DOHH2 (cell line): ENCODE measurements around the gene CAPN12.

Experiments
- H3F3A ChIP-seq: fragments of 200-600 bp; sonication (generic), shearing (Covaris generic); 2 replicates; pipeline ENCODE4 v1.6.0; 2016; ENCODE audit warnings: antibody characterized with exemption, mild to moderate bottlenecking; ENCODE audit not compliant: control insufficient read depth, insufficient read depth
- H3K27ac ChIP-seq: fragments of 200-600 bp; sonication (generic); 2 replicates; pipeline ENCODE4 v1.5.1; 2014; ENCODE audit warnings: low read depth, mild to moderate bottlenecking, low read length, moderate library complexity
- H3K27me3 ChIP-seq: fragments of 200-600 bp; sonication (generic); 2 replicates; pipeline ENCODE4 v1.6.1; 2014; ENCODE audit warnings: mild to moderate bottlenecking, low read length, mixed read lengths; ENCODE audit not compliant: control insufficient read depth
- H3K36me3 ChIP-seq: fragments of 200-600 bp; sonication (generic); 2 replicates; pipeline ENCODE4 v1.6.1; 2014; ENCODE audit warnings: mild to moderate bottlenecking, low read length, moderate library complexity, mixed read lengths; ENCODE audit not compliant: control insufficient read depth
- H3K4me1 ChIP-seq: fragments of 200-600 bp; sonication (generic); 2 replicates; pipeline ENCODE4 v1.6.1; 2014; ENCODE audit warnings: mild to moderate bottlenecking, low read length, mixed read lengths; ENCODE audit not compliant: control insufficient read depth
- H3K4me2 ChIP-seq: fragments of 200-600 bp; sonication (generic); 2 replicates; pipeline ENCODE4 v1.6.0; 2014; ENCODE audit warnings: mild to moderate bottlenecking, low read length, moderate library complexity
- H3K4me3 ChIP-seq: fragments of 200-600 bp; sonication (generic); 2 replicates; pipeline ENCODE4 v1.5.1; 2014; ENCODE audit warnings: mild to moderate bottlenecking, low read length, mixed read lengths
- H3K79me2 ChIP-seq: fragments of 200-600 bp; sonication (generic); 2 replicates; pipeline ENCODE4 v1.6.1; 2014; ENCODE audit warnings: mild to moderate bottlenecking, low read length, mixed read lengths; ENCODE audit not compliant: control insufficient read depth
- H3K9me2 ChIP-seq: fragments of 200-600 bp; sonication (generic); replicated peaks from 2 replicates; pipeline ENCODE4 v1.6.1; 2014; ENCODE audit warnings: mild to moderate bottlenecking, low read length, mixed read lengths; ENCODE audit not compliant: control insufficient read depth
- H3K9me3 ChIP-seq: fragments of 200-600 bp; sonication (generic); 2 replicates; pipeline ENCODE4 v1.6.1; 2014; ENCODE audit warnings: antibody characterized with exemption, low read length, mixed read lengths; ENCODE audit not compliant: control insufficient read depth, insufficient read depth
- H4K20me1 ChIP-seq: fragments of 200-600 bp; sonication (generic); 2 replicates; pipeline ENCODE4 v1.6.0; 2014; ENCODE audit warnings: low read depth, mild to moderate bottlenecking, antibody characterized with exemption, low read length, moderate library complexity; ENCODE audit not compliant: control insufficient read depth, insufficient read depth
- EZH2phosphoT487 ChIP-seq: fragments of 200-600 bp; sonication (generic); IDR thresholded peaks from 2 replicates; pipeline ENCODE4 v1.6.1; 2017; ENCODE audit warnings: borderline replicate concordance, mild to moderate bottlenecking, antibody characterized with exemption, low read length, moderate library complexity, mixed read lengths
- TF ChIP-seq, protein P1 (sequence below): fragments of 200-600 bp; sonication (generic); IDR thresholded peaks from one replicate; pipeline ENCODE4 v1.5.1; 2014; ENCODE audit warnings: antibody characterized with exemption, mild to moderate bottlenecking, low read depth, low read length; ENCODE audit not compliant: poor library complexity, severe bottlenecking

CAPN12 gene

DNA sequence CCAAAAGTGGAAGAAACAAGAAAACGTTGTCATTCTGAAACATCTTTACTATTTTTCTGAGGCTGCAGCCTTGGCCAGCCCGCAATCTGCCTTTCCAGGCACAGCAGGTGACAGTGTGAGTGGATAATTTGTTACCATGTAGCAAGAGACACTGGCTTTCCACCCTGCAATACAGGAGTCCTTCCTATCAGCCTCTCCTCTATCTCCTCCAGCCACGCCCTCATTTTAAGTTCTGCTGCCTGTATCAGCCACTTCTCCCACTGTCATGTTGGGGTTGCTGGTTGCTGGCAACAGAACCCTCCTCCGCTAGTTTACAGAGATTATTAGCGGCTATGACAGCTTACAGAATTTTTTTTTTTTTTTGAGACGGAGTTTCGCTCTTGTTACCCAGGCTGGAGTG, 36.8 kb upstream of the CAPN12 start:
- H3K79me2 ChIP-seq = no peaks in the 10 kb centered on the region
- H3K9me2 ChIP-seq = no peaks in the 10 kb centered on the region
- H3K36me3 ChIP-seq = no peaks in the 10 kb centered on the region
- H3K27me3 ChIP-seq = peaks cover 4% of the 10 kb centered on the region; the same call in 1 of the 2 replicates
- TF ChIP-seq EZH2phosphoT487 = no peak
- TF ChIP-seq, protein P1, sequence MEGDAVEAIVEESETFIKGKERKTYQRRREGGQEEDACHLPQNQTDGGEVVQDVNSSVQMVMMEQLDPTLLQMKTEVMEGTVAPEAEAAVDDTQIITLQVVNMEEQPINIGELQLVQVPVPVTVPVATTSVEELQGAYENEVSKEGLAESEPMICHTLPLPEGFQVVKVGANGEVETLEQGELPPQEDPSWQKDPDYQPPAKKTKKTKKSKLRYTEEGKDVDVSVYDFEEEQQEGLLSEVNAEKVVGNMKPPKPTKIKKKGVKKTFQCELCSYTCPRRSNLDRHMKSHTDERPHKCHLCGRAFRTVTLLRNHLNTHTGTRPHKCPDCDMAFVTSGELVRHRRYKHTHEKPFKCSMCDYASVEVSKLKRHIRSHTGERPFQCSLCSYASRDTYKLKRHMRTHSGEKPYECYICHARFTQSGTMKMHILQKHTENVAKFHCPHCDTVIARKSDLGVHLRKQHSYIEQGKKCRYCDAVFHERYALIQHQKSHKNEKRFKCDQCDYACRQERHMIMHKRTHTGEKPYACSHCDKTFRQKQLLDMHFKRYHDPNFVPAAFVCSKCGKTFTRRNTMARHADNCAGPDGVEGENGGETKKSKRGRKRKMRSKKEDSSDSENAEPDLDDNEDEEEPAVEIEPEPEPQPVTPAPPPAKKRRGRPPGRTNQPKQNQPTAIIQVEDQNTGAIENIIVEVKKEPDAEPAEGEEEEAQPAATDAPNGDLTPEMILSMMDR = no peak
- H3K4me3 ChIP-seq = no peak overlapping the region
- H3F3A ChIP-seq = no peaks in the 10 kb centered on the region
- H4K20me1 ChIP-seq = no peaks in the 10 kb centered on the region
- no peaks in the 10 kb centered on the region for H3K4me1 ChIP-seq
- no peaks in the 10 kb centered on the region for H3K9me3 ChIP-seq
- no peak overlapping the region for H3K4me2 ChIP-seq
- H3K27ac ChIP-seq = no peak overlapping the region

- H3K9me2 ChIP-seq = no peaks in the 10 kb centered on the region
- peaks cover 4% of the 10 kb centered on the region; the same call in 1 of the 2 replicates for H3K27me3 ChIP-seq
Measured at GRCh38 chr19:38780443-38780842, 36.2 kb upstream of the CAPN12 start.

GRCh38 chr19:38778733-38779132, 34.5 kb upstream of the CAPN12 start:
- H4K20me1 ChIP-seq = no peaks in the 10 kb centered on the region
- no peak overlapping the region for H3K4me3 ChIP-seq
- no peaks in the 10 kb centered on the region for H3K79me2 ChIP-seq
- TF ChIP-seq EZH2phosphoT487 = no peak
- TF ChIP-seq, protein P1 = no peak
- no peaks in the 10 kb centered on the region for H3K9me3 ChIP-seq
- H3K9me2 ChIP-seq = no peaks in the 10 kb centered on the region
- 0 out of 2 replicates have a peak, but pooled peaks cover 3% of the 10 kb centered on the region for H3F3A ChIP-seq
- H3K27ac ChIP-seq = no peak overlapping the region
- peaks cover 4% of the 10 kb centered on the region; the same call in 1 of the 2 replicates for H3K27me3 ChIP-seq
- no peaks in the 10 kb centered on the region for H3K4me1 ChIP-seq
- no peaks in the 10 kb centered on the region for H3K36me3 ChIP-seq
- no peak overlapping the region for H3K4me2 ChIP-seq

More at GRCh38 chr19:38780443-38780842, 36.2 kb upstream of the CAPN12 start:
- Histone ChIP-seq H3K79me2 (no peaks in the 10 kb centered on the region), H3K4me2 (no peak overlapping the region), H3K27ac (no peak overlapping the region), H3F3A (0 out of 2 replicates have a peak, but pooled peaks cover 2% of the 10 kb centered on the region), H3K4me1 (no peaks in the 10 kb centered on the region), H3K9me3 (no peaks in the 10 kb centered on the region), H3K4me3 (no peak overlapping the region), H3K36me3 (no peaks in the 10 kb centered on the region), H4K20me1 (no peaks in the 10 kb centered on the region)
- TF ChIP-seq EZH2phosphoT487 = no peak
- TF ChIP-seq, protein P1 = no peak
